Dermis microvascular lymphatic vessel endothelial cell (primary cell): ENCODE measurements around the gene CHTF18. TPM values are rescaled to one million over a fixed set of nuclear protein-coding genes. Genes with fewer than 3 reads are reported as not detected.

Source experiments
- DNase-seq, 2 donors: peaks; one replicate each; pipeline versions ENCODE4 v3.0.0 to v3.0.0-alpha.2; 2010; ENCODE audit warnings: low read depth in 2 of 2
- total RNA-seq: library from RNA; depleted of rRNA; stranded (reverse); fragments of >200 nt; gene quantifications from 2 replicates; pipeline ENCODE4 v1.2.1, GENCODE V29; 2014

The CHTF18 gene
- total RNA-seq, 1 donor from 2014 or later, result 9.9 TPM

DNA sequence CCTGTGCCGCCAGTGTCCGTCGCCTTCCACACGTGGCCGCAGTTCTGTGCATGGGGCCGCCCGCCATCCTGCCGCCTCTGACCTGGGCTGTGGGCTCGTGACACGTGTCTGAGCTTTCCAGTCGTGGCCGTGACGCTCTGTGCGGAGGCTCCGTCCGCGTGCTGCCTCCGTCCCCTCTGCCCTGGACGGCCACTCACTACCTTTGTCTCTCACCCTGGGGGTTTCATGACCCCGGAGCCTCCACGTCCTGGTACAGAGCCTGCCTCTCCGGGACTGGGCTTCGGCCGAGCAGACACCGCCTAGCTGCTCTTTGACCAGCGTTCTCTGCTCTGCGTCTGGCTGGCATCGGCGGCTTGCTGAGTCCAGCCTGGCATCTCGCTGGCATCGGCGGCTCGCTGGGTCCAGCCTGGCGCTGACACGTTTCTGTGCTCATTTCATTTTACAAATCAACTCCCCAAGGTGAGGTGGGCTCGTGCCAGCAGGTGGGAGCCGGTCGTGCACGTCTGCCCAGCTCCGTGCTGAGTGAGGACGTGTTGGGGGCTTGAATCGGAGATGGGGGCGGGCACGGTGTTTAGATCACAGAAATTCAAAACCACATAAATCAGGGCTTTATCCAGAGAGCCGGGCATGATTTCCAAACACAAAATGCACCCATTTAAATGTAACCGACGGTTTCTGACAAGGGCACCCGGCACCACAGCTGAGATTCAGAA is 56.4 kb downstream of the CHTF18 start:
- no peak for DNase-seq

DNA sequence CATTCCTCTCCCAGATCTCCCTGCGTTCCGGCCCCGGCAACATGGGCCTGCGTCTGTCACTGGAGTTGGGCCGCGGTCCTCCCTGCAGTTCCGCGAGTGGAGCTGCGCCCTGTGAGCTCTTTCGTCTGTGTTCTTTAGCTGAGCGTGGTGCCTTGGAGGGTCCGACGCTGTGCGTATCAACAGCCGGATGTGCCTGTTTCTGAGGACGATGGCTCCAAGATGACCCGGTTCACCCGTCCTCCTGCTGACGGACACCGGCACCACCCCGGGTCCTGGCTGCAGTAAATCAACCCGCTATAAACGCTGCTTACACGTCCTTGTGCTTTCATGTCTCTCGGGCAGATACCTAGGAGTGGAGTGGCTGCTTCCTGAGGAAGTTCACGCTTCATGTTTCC is 56.9 kb downstream of the CHTF18 start:
- no peak for DNase-seq

DNA sequence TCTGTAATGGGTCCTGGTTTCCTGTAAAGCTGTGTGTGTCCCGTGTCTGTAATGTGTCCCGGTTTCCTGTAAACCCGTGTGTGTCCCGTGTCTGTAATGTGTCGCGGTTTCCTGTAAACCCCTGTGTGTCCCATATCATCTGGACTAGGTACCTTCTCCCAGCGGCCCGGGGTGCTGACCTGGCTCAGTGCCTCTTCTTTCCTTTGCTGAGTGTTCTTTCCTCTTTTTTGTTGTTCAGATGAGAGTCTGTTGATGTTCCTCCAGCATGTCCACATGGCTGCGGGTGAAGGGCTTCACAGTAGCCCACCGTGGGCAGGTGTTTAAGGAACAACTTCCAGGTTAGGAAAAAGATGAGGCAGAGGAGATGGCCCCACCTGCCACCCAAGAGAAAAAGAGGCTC is 58.7 kb downstream of the CHTF18 start:
- no peak for DNase-seq

Other genes starting within 250 kb of the CHTF18 start
- gene PRR35, start 228.2 kb upstream of the CHTF18 start, total RNA-seq, result not detected in 2 replicates
- gene NHLRC4, start 221.6 kb upstream of the CHTF18 start, total RNA-seq, result 1.3 and 3.0 TPM in 2 replicates
- gene PIGQ, start 218.7 kb upstream of the CHTF18 start, total RNA-seq, result 12.3 and 28.8 TPM in 2 replicates
- gene RAB40C, start 198.6 kb upstream of the CHTF18 start, total RNA-seq, result 9.2 and 12.9 TPM in 2 replicates
- under 0.01 and 0.13 TPM in 2 replicates for gene WFIKKN1, start 157.6 kb upstream of the CHTF18 start, total RNA-seq
- gene METTL26, start 152.3 kb upstream of the CHTF18 start, total RNA-seq, result 59.4 and 76.7 TPM in 2 replicates
- 9.8 and 10.1 TPM in 2 replicates for gene MCRIP2, start 146.8 kb upstream of the CHTF18 start, total RNA-seq
- gene WDR90, start 139.3 kb upstream of the CHTF18 start, total RNA-seq, result 6.8 and 11.4 TPM in 2 replicates
- 23.5 and 33.8 TPM in 2 replicates for gene RHOT2, start 120.5 kb upstream of the CHTF18 start, total RNA-seq
- 0.13 and 0.25 TPM in 2 replicates for gene RHBDL1, start 112.9 kb upstream of the CHTF18 start, total RNA-seq
- 78.6 and 85.8 TPM in 2 replicates for gene STUB1, start 108.2 kb upstream of the CHTF18 start, total RNA-seq
- 16.6 and 35.4 TPM in 2 replicates for gene JMJD8, start 104.3 kb upstream of the CHTF18 start, total RNA-seq
- 1.9 and 3.9 TPM in 2 replicates for gene WDR24, start 98.2 kb upstream of the CHTF18 start, total RNA-seq
- gene FBXL16, start 82.8 kb upstream of the CHTF18 start, total RNA-seq, result under 0.01 TPM in 2 replicates
- gene METRN, start 73.5 kb upstream of the CHTF18 start, total RNA-seq, result 41.2 and 45.5 TPM in 2 replicates
- 16.7 and 20.2 TPM in 2 replicates for gene ANTKMT, start 67.5 kb upstream of the CHTF18 start, total RNA-seq
- gene CCDC78, start 62.2 kb upstream of the CHTF18 start, total RNA-seq, result 0.26 and 0.76 TPM in 2 replicates
- 5.4 and 7.7 TPM in 2 replicates for gene HAGHL, start 61.5 kb upstream of the CHTF18 start, total RNA-seq
- gene CIAO3, start 47.6 kb upstream of the CHTF18 start, total RNA-seq, result 23.2 and 34.6 TPM in 2 replicates
- 0.25 and 0.39 TPM in 2 replicates for gene MSLN, start 27.9 kb upstream of the CHTF18 start, total RNA-seq
- gene RPUSD1, start 239 bp upstream of the CHTF18 start, total RNA-seq, result 22.2 and 29.8 TPM in 2 replicates
- gene GNG13, start 12.1 kb downstream of the CHTF18 start, total RNA-seq, result not detected in 2 replicates
- gene LMF1, start 182.4 kb downstream of the CHTF18 start, total RNA-seq, result 3.6 and 8.5 TPM in 2 replicates
- 0.26 and 0.51 TPM in 2 replicates for gene SOX8, start 193.2 kb downstream of the CHTF18 start, total RNA-seq